HG03159 (cell line): ENCODE results near the gene CADPS.

Experiments used
- ATAC-seq: cut with Tn5 transposase; IDR thresholded peaks from one replicate; pipeline ENCODE4 v1.9.1; 2021; ENCODE audit warnings: mild to moderate bottlenecking, moderate library complexity; ENCODE audit not compliant: unreplicated experiment

Gene CADPS

DNA sequence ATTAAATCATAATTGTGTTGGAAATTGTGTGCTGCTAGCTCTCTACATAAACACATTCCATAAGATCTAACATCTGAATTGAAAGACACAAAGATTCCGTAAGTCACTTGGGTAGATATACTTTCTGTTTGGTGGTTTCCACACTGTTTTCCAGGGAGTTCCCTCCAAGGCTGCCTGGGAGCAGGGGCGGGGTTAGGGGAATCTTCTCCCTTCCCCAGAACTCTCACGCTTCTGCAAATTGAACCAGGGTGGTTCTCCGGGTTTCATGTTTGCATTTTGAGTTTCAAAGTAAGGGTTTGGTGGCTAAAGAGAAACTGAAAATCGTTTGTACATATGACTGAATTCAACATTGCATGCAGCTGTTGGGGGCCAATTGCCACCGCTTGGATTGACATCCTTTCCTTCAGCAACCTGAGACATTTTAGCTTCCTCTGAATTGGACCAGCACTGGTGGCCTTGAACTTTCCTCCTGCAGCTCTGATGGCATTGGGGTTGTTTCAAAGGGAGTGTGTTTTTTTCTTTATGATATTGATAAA, 309.1 kb downstream of the CADPS start:
- no peak for ATAC-seq

DNA sequence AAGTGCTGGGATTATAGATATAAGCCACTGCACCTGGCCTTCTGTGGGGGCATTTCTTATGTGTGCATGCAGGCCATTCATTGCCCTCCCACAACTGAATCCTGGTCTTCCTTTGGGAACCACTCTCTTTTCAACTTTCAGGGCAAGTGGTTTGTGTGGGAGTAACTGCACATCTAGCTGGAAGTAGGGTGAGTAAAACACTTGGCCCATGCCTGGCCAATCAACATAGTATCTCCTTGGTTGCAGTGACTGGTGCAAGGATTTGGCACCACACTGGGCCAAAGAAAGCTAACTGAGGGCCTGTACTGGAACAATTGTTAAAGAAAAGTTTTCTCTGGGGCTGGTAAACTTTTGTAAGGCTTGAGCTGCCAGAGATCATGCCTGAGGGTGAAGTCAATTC, 312.6 kb downstream of the CADPS start:
- ATAC-seq = no peak

DNA sequence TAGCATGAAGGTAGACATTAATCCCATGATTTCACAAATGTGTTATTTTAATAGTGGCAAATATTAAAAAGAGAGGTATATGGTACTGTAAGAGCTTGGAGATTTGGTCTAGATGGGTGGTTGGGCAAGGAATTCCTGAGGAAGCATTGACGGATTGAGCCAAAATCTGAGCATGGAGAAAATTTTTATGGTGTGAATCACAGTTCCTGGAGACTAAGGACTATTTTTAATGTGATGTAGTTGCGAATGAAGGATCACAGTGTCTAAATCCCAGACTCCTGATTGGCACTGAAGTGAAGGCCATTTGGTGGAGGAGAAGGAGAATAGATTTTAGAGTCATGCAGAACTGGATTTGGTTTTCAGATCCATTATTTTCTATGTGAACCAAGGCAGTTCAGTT, 313.2 kb downstream of the CADPS start:
- no peak for ATAC-seq

DNA sequence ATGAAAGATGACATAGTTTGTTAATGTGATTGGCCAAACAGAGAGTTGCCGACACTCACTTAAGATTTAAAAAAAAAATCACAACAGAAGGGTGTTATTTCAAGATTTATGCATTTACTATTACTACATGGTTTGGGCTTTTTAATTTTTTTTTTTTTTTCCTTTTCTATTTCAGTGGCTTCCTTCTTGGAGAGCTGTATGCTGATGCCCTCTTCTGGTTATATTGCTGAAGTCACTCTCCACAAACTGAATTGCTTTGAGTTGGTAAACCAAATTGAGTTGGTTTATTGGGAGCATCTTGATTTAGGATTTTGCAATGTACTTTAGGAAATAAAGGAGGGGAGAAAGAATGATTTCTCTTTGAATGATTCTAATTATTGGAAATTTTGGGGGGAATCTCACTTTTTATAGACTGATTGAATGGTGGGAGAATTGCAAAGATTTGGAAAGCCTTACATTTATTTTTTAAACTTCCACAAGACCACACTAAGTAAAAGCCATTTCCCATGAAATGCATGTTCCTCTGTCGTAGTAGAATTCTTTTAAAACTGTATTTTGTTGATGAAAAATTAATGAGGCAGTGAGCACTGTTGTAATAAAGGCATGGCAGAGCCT, 315.3 kb downstream of the CADPS start:
- ATAC-seq = no peak

DNA sequence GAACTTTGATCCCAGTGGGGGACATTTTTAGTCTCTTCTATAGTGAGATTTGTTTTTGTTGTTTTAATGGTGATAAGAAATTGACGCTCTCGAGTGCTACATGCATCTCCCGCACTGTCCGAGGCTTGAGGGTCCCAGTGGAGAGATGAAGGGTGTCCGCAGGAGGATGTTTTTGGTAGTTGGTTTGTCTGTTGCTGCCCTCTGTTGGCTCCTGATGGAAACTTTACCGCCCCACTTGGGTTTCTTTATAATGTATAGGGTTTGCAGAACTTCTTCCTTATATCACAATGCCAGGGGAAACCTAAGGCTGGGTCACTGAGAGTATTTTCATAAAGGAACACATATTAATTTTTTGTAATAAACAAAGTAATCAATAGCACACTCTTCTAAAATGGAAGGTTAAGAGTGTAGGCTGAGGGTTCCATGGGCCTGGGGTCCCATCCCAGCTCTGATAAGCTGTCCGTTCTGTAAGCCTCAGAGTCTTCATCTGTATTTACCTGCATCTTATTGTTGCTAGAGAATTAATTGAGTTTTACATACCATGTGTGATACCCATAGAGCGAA, 316.6 kb downstream of the CADPS start:
- no peak for ATAC-seq

DNA sequence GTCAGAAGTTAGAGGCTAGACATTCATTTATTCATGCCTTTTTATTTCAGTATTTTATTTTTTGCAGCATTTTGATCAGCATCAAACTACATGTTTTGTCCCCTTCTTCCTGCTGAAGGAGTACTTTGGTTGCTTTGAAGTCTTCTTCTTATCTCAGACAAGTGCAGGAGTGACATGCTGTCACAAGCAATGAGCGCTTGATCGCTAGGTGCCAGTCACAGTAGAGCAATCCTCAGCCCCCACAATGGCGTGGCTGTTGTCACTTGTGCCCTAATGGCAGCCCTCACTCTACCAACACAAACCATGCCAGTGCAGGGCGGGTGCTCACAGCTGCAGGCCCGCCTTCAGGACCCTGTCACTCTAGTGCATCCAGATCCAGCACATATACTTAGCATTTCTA, 317.2 kb downstream of the CADPS start:
- ATAC-seq = no peak

DNA sequence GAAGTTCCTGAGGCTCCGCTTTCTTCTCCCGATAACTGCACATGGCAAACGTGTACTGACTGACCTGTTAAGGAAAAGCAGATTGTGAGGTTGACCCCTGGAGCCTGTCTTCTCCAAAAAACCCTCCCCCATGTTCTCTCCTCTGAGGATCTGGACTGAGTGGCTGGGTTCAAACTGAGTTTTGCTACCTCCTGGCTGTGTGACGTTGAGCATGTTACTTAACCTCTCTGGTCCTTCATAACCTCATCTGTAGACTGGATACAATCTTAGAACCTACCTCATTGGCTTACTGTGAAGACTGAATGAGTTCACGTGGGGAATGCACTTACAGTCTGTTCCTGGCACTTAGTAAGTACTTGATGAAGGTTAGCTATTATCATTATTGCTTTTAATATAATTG, 317.8 kb downstream of the CADPS start:
- ATAC-seq = no peak

DNA sequence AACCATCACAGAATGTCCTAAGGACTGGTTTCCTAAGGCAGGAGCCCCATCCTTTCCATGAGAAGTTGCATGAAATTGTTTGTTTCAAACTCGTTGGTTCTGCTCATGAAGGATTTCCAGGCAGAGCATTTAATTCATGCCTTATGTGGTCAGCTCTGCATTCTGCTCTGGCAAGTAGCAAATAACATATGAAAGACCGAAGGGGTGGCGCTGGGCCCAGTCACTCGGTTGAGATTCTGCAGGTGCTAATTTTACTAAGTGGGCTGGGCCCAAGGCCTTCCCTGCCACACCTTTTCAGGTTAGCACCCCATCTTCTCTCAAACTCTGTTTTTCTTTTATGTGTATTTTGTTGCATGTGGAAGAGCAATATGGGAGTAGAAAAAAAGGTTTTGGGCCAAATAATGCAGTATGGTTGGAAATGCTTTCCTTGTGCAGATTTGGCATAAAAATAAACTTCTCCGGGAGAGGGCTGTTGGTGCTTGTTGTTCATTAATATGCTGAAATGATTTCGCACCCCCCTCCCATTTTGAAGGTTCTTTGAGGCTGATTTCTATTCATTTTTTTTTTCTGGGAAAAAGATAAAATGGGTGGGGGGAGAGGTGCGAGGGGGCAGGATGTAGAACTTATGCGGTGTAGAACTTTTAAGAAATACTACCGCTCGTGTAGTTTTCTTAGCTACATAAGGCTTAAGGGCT, 318.9 kb downstream of the CADPS start:
- ATAC-seq = no peak

DNA sequence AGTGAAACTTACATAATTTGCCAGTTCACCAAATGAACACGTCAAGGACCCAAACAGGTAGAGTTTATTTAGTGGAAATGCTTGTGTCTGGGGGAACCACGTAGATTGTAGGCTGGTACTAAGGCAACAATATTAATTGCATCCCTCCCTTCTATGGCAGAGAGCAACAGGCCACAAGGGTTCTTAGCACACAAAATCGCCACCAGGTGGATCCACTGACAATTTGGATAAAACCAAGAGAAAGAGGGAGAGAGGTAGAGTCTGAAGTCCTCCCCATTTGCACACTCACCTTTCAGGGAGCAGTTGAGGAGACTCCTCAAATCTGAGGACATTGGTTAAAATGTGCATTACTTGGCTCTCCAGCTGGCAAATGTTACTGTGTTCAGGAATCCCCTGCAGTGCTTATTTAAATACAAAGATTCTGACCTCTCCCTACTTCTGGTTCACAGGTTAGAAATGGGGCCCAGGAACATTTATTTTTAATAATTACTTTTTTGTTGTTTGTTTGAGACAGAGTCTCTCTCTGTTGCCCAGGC, 320.9 kb downstream of the CADPS start:
- no peak for ATAC-seq

DNA sequence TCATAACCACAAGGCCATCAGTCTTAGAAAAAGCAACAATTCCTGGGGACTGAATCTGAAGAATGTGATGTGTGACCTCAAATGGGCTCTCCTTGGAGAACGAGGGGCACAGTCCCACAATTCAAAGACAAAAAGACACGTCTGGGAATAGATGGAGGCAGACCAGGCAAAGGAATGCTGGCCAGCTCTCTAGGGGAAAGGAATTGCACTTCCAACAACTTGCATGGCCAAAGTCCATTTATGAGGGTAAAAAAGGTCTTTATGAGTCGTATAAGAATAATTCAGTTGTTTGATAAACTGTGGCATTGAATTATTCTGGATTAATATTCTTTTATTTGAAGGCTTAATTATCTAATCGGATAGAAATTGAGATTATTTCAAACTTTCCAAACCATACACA, 321.4 kb downstream of the CADPS start:
- ATAC-seq = no peak

DNA sequence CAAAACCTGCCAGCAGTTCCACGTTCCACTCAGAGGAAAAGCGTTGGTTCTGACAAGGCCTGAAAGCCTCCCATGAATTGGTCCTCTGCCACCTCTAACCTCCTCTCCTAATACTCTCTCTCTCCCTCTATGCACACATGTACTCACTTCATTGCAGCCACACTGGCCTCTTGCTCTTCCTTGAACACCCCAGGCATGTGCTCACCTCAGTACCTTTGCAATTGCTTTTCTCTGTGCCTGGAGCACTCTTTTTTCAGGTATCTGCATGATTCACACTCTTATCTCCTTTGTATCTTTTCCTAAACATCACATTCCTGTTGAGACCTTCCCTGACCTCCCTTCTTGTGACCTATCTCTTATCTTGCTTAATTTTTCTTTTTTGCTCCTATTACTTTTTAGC, 323.7 kb downstream of the CADPS start:
- ATAC-seq = no peak

DNA sequence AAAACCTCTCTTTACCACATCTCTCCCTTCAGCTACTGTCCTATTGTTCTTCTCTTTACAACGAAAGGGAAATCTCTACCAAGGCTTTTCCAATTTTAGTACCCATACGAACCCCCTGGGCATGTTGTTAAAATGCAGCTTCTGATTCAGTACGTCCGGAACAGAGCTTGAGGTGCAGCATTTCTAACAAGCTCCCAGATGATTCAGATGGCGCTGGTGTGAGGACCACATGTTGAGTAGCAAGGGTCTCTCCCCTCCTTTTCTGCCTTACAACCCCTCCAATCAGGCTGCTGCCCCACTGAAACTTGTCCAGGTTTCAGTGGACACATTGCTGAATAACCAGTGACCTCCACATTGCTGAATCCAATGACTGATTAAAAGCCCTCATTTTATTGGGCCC, 324.8 kb downstream of the CADPS start:
- ATAC-seq = no peak

DNA sequence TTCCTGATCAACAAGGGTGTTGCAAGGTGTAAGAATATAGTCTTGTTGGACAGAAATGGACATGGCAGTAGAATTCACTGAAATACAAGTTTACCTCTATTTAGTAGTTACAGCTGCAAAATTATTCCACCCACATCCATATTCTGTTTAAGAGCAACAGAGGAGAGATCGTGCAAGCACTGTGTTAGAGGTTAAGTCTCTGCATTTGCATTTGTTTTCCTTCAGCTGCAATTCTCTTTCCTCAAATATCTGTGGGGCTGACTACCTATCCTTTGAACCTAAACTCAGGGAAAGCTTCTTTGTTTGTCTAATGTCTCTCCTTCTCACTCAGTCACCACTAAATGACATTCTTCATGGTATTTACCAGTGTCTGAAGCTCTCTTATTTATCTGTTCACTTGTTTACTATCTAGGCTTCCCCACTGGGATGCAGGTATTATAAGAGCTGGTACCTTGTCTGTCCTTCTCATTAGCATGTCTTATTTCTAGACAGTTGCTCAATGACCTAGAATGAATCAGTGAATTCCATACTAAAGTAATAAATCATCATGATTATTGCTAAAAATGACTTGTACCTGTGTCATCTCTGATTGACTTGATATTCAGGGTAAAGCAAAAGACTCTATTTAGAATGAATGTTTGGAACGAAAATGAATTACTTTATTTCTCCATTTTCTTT, 326.5 kb downstream of the CADPS start:
- no peak for ATAC-seq

DNA sequence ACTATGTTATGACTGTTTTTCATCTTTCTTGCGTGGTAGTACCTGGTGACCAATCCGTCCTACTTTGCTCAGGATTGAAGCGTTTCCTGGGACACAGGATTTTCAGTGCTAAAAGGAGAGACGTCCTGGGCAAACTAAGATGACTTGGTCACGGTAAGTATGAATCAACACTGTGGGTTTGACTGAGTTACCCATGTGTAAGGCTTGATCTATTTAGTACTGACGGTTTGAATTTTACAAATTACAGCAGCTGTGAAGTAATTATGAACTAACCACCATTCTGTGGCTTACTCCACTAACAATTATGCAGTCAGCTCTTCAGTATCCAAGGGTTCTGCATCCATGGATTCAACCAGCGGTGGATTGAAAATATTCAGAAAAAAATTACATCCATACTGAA, 328.9 kb downstream of the CADPS start:
- ATAC-seq = no peak

DNA sequence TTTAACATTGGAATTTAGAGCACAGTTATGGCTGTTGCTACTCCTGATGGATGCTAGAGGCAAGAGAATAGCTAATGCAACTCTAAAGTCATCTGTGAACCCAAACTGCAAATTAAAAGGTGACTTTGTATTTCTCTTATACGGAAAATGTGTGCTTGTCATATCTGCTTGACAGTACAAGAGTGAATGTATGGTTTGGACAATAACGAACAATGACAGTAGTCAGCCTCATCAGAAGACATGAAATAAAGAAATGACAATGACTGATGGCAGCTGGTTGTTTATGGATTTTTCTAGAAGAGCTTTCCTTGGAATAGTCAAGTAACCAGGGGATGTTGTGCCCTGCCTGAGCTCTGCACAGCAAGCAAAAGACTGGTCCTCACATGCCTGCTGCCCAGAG, 333.0 kb downstream of the CADPS start:
- ATAC-seq = no peak

DNA sequence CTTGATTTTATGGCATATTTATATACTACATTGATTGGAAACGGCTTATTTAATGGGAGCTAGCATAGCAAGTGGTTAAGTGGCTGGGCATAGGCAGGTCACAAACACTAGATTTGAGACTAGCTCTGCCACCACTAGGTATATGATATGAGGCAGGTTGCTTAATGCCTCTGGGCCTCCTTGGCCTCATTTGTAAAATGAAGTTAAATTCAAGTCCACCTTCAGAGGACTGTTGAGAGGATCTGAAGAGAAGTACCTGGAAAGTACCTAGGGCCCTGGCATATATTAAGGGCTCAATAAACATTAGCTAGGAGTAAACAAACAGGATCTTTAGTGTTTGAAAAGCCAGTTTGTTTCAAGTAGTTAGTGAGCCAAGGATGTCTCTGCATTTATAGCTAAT, 335.5 kb downstream of the CADPS start:
- ATAC-seq = no peak

DNA sequence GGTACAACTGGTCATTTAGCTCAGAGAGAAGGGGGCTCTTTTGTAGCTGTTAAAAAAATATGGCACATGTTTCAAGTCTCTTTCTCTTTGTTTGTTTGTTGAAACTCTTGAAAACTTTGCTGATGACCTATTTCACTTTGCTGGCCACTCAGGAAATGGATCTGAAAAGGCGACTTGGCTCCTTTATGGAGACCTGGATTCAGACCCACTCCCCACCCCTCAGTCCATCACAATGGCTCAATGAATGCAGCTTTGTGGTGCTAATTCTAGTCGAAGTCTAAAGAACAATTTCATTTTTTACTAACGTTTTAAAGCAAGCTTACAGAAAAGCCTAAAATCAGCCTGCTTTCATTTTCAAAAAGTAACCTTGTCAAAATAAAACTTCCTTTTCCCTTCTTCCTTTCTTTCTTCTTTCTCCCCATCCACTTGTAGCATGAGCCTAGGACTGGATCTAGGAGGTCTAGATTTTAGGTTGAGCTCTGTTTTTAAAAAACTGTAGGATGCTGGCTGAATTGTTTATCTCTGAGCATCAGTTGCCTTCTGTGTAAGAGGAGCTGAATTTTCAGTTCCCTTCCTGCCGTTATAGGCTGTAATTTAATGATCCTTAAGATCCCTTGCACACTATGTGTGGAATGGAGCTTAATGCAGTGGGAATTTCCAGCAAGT, 336.4 kb downstream of the CADPS start:
- no peak for ATAC-seq

DNA sequence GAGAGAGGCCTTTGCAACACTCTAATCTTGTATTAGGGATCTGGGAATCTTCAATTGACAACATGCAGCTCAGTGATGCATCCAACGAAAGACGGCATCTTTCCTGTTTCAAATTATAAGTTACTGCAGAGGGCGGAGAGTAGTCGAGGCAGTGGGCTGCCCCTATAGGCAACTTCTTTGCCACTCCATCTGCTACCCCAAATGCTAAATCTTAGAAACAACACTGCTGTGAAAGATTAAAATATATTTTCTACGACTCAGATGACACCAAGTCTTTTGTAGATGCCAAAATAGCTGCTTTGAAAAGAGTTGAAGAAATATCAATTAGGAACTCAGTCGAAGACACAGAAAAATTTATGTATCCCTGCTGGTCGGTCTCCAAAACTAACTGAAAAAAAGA, 340.9 kb downstream of the CADPS start:
- ATAC-seq = no peak

DNA sequence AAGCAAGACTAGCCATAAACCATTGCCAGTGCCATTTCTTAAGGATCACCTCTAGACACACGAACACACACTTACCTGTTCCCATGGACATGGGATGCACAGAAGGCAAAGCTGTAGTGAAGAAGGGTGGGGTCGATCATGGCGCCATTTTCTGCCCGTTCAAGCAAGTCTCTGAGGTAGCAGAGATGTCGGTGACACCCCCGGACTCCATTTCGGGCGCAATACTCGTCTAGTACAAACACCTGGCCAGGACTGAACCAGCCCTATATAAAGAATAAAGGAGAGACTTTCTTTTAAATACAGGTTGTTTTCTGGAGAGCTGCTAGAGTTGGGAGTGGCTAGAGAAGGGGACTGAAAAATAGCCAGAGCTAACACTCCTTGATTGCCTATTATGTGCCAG, 342.4 kb downstream of the CADPS start:
- ATAC-seq = no peak

DNA sequence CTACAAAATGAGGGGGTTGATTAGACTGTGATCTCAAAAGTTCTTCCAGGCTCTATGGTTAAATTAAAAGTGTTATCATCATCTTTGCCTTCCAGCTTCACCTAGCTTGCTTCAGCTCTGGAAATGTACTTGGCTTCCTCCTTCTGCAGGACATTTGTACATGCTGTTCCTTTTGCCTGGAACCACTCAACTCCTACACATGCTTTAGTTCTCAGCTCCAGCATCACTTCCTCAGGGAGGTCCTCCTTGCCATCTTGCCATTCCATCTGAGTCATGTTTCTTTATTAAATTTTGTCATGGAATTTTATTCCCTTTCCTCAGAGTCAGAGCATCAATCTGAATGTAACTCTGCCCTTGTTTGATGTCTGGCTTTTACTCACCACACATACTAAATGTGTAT, 343.2 kb downstream of the CADPS start:
- ATAC-seq = no peak

DNA sequence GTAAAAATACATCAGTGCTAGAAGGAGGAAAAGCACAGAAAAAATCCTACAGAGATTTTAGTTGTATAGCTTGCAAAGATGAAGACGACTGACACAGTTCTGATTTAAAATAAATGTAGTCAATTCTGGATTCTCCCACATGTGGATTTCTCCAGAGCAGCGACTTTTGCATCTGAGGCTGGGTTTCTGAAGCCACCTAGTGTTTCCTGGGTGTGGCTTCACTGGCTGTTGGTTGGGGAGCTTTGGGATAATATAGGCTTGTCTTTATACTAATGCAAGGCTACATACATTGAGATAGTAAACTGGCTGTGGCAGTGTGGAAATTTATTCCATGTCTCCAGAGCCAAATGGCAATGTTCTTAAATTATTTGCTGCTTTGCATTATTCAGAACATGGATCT, 343.7 kb downstream of the CADPS start:
- ATAC-seq = no peak
